Suppressor macrophage treated with lipopolysaccharide for 1 hour (primary cell): ENCODE results near the gene CTU2.

Experiments
- DNase-seq, 3 donors: peaks; one replicate each; pipeline ENCODE4 v3.0.0-alpha.2; 2020 to 2022

Gene CTU2

DNA sequence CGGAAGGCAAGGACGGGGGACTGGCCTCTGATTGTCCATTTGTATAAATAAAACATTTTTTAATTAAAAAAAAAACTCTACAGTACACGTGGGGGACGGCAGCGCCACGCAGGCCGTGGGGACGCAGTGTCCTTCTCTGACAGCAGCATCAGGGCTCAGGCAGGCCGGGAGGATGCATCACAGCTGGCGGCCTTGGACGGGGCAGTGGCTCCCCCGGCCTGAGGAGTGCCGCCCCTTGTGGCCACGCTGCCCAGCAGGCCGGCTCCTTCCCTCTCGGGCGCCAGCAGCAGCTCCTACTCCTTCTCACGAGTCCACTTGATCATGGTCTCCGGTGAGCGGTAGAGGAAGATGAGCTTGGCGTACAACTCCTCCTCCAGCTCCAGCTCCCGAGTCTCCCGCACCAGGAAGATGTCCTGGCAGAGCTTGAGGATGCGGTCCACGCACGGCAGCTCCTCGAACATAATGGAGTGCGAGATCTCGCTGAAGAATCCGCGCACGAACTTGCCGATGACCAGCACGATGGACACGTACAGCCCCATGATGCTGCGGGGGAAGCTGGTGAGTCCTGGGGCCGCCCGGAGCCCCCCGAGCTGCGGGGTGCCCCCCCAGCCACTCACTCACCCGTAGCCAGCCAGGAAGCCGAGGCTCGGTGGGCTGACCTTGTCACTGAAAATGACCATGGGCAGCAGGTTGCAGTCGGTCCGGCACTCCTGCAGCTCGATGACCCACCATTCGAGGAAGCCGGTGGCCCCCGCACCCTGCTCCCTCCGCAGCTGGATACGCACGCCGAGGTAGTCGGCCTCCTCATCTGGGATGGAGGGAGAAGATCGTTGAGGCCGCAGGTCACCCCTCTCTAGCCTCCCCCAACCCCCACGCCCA, 9.2 kb downstream of the CTU2 start:
- no peak for DNase-seq

DNA sequence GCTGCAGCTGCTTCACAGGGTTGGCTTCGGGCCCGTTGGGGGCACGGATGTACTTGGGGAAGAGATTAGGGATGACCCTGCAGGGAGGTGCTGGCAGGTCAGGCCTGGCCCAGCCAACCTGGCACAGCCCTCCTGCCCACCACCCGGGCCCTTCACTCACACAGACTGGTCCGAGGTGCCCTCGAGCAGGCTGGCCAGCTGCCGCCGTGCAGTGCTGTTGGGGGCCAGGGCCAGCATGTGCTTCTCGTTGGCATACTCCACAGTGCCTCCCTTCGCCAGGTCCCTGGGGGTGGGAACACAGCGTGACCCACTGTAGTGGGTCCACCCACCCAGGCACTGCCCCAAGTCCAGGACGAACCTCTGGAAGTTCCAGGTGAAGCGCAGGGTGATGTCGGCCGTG, 9.9 kb downstream of the CTU2 start:
- no peak for DNase-seq

DNA sequence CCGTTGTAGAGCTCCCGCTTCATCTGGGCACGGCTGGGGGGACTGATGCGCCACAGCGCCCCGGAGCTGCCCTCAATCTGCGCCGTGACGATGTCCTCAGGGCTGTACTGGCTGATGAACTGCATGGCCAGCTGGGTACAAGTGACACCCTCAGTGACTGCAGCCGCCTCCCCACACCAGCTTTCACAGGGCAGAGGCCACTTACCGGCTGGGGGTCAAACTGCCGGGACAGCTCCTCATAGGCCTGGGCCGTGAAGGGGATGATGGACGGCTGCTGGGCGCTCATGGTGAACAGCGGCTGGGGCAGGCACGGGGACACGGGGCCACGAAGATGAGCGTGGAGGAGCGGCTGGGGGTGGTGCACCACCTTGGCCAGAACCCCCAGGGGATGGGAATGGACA, 10.3 kb downstream of the CTU2 start:
- no peak for DNase-seq

DNA sequence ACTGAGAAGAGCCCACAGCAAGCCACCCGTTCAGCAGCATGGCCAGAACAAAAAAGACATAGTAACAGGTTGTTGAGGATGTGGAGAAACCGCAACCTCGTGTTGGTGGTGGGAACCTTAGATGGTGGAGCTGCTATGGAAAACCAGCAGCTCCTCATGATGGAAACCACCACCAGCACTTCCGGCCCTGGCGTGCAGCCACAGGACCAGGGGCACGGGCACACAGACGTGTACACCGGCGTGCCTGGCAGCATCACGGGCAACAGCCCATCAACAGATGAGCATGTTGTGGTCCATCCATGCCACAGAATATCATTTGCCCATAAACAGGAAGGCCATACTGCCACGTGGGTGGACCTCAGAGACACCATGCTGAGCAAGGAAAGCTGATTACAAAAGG, 11.9 kb downstream of the CTU2 start:
- no peak for DNase-seq

DNA sequence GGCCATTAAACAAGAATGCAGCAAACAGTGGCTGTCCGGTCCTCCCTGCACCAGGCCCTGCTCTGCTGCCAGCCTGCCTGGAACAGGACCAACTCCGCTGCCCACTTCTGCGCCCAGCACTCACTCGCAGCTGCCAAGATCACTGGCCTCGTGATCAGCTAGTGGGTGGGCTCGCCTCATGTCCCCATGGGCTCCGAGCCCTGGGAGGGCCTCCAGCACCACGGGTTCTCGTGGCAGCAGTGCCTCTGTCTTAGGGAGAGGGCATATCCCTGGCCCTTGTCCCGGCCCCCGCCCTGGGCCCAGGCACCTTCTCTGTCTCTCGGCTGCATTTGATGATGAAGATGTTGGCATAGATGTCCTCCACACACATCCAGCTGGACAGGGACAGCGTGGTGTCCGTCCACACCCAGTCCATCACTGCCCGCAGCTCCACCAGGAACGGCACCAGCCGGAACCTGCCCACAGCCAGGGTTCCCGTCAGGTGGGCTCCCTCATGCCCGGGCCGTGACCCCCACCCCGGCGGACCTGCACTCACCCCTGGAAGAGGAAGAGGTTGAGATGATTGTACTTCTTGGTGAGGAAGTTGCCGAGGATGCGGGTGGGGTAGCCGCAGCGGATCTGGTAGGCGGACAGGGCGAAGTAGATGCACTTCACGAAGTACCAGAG, 13.1 kb downstream of the CTU2 start:
- no peak for DNase-seq

GRCh38 chr16:88719933-88720296, 13.6 kb downstream of the CTU2 start:
- no peak for DNase-seq

- no peak for DNase-seq
Measured at GRCh38 chr16:88720396-88720970, 14.2 kb downstream of the CTU2 start.

- no peak for DNase-seq
Measured at GRCh38 chr16:88721236-88721635, 14.9 kb downstream of the CTU2 start.

GRCh38 chr16:88721815-88722755, 15.8 kb downstream of the CTU2 start:
- no peak for DNase-seq

DNA sequence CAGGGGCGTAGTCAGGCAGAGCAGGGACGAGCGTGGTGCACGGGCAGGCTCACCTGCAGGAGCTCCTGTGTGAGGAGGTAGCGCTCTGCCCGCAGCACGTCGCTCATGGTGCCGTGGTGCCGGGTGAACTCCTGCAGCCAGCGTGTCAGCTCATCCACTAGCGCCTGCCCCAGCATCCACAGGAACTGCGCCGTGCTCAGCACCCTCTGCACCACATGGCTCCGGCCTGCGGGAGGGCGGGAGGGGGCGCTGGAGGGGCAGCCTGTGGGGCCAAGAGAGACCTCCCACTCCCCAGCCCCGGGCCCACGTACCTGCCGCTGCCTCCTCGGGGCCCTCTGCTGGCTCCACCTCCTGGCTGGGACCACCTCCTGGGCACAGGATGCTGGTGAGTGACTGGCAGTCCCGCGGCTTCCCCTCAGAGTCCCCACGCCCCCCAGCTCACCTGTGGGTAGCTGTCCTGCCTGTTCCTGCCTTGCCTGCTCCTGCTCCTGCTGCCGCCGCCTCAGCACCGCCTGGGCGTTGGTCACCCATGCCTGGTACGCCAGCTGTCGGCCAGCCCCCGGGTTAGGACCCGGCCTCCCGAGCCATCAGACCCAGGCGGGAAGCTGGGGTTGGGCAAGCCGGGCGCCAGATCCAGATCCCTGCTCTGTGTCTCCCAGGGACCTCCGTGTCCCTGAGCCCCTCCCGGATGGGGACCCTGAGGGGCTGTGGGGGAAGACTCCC, 16.6 kb downstream of the CTU2 start:
- no peak for DNase-seq

GRCh38 chr16:88723507-88723887, 17.2 kb downstream of the CTU2 start:
- DNase-seq, result no peak

DNA sequence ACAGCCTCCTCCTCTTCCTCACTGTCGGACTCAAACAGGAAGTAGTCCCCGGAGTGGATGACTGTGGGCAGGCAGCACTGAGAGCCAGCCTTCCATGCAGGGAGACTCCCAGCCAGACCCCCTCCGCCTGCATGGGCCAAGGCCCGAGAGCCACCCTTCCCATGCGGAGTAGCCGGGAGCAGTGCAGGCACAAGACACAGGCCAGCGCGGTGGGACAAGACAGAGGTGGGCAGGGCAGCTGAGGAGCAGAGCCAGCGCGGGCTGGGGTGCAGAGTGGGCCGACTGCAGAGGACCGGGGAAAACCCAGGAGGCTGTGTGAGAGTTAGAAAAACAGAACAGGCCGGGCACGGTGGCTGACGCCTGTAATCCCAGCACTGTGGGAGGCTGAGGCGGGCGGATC, 17.6 kb downstream of the CTU2 start:
- no peak for DNase-seq

- no peak for DNase-seq
Measured at GRCh38 chr16:88724855-88725555, 18.7 kb downstream of the CTU2 start.

GRCh38 chr16:88725609-88726407, 19.5 kb downstream of the CTU2 start:
- DNase-seq, result no peak

- no peak for DNase-seq
Measured at GRCh38 chr16:88726408-88726749, 20.1 kb downstream of the CTU2 start.

GRCh38 chr16:88726981-88727380, 20.7 kb downstream of the CTU2 start:
- no peak for DNase-seq

GRCh38 chr16:88727871-88728270, 21.6 kb downstream of the CTU2 start:
- DNase-seq, result no peak

DNA sequence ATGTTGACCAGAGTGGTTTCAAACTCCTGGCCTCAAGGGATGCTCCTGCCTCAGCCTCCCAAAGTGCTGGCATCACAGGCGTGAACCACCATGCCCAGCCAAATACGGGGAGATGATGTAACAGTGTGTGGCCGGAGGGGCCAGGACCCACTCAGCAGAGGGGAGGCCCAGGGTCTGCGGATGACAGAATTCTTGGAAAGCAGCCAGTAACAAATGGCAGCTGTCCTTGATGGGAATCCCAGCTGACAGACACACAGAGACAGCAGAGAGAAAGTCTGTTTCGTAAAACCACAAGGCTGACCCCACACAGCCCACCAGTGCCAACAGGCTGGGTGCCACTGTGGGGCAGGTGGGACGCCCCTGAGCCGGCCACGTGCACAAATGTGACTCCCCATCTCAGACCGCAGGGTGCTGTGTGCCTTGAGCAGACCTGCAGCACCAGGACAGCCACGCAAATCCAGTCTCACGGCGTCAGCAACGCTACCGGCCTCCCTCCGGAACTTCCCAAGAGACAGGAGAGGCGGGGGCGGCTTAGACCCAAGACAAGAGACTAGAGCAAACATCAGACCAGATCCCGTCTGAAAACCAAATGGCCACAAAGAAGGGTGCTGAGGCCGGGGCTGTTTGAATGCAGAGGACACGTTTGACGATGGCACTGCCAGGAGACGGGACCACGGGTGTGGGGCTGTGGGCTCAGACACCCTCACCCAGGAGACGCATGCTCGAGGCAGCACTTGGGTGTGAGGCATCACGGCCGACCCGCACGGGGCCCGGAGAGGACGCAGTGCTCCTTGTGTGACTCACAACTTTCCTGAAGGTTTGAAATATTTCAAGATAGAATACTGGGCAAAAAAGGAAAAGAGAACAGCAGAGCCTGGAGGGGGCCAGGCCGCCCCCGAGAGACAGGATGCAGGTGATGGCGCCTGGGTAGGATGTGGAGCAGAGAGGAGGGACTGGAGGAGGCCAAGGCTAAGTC, 24.6 kb downstream of the CTU2 start:
- DNase-seq, result no peak

DNA sequence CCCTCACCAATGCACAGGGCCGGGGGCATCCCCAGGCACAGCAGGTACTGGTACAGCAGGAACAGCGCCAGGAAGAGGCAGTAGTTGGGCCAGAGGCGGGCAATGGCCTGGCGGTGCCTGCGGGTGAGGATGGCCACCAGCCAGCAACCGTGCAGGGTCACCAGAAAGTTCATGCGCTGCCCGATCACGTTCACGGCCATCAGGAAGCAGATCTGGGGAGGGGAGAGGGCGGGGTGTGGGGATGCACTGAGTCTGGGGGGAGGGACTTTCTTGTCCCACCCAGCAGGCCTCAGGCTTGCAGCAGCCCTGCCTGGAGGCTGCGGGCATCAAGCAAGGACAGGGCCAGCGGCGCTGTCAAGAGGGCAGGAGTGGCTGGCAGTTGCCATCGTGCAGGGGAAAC, 25.4 kb downstream of the CTU2 start:
- DNase-seq, result no peak
